Brain microvascular endothelial cell (primary cell): ENCODE data around the gene IQCN.
A peak's percentile ranks its signal among the peaks of the same experiment; 100 is the strongest.

Source experiments
- DNase-seq: peaks from one replicate; pipeline ENCODE4 v3.0.0-alpha.2; 2020
- H3K27ac ChIP-seq: fragments of 250-450 bp; sonication (Bioruptor Pico); 2 replicates; pipeline ENCODE4 v1.5.1; 2020; ENCODE audit warnings: mild to moderate bottlenecking, moderate library complexity
- H3K27me3 ChIP-seq: fragments of 250-450 bp; sonication (Bioruptor Pico); replicated peaks from 2 replicates; pipeline ENCODE4 v1.5.1; 2020; ENCODE audit warnings: mild to moderate bottlenecking
- H3K36me3 ChIP-seq: fragments of 250-450 bp; sonication (Bioruptor Pico); replicated peaks from 2 replicates; pipeline ENCODE4 v1.5.1; 2020; ENCODE audit warnings: mild to moderate bottlenecking
- H3K4me3 ChIP-seq: 2 replicates; pipeline ENCODE4 v1.5.1; 2011; ENCODE audit warnings: low read depth, mild to moderate bottlenecking, control low read depth, low read length, moderate library complexity
- in situ Hi-C: cut with HindIII; loops from 2 replicates; pipeline ENCODE4 v1.10.0; 2017; ENCODE audit warnings: low sequenced_read_pairs, low pct_ligation_motif_present
- TF ChIP-seq, protein P1 (sequence below): IDR thresholded peaks from 2 replicates; pipeline ENCODE4 v1.5.1; 2011; ENCODE audit warnings: low read depth, mild to moderate bottlenecking, moderate library complexity, low read length, control low read depth, inconsistent platforms; ENCODE audit errors: missing control alignments

Gene IQCN

DNA sequence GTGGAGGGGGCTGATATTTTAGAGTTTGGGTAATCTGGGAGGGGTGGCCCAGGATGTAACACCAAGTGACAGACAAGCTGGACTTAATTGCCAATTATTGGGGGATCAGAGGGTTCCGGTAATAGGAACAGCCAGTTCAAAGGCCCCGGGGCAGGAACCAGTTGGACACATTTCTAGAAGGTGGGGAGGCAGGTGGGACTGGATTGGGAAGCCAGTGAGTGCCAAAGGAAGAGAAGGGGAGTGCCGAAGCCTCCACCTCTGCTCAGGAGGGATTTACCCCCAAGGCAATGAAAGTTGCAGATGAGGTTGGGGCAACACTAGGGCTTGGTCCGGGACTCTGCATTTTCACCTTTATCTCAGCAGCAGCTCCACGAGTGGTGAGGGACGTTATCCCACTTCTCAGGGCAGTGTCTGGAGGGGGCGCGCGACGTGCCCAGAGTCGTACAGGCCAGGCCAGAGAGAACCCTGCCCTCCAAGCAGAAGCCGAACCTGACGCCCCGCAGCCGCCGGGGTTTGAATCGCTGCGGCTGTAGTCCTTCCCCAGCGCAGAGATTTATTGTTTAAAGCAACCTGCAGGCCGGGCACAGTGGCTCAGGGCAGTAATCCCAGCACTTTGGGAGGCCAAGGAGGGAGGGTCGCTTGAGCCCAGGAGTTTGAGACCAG is 12.9 kb upstream of the IQCN start:
- H3K27me3 ChIP-seq, result no peaks in the 10 kb centered on the region
- in situ Hi-C loops, result no loop called here
- no peak overlapping the region for H3K27ac ChIP-seq
- no peak for DNase-seq
- H3K4me3 ChIP-seq, result no peak overlapping the region
- no peaks in the 10 kb centered on the region for H3K36me3 ChIP-seq
- TF ChIP-seq, protein P1, sequence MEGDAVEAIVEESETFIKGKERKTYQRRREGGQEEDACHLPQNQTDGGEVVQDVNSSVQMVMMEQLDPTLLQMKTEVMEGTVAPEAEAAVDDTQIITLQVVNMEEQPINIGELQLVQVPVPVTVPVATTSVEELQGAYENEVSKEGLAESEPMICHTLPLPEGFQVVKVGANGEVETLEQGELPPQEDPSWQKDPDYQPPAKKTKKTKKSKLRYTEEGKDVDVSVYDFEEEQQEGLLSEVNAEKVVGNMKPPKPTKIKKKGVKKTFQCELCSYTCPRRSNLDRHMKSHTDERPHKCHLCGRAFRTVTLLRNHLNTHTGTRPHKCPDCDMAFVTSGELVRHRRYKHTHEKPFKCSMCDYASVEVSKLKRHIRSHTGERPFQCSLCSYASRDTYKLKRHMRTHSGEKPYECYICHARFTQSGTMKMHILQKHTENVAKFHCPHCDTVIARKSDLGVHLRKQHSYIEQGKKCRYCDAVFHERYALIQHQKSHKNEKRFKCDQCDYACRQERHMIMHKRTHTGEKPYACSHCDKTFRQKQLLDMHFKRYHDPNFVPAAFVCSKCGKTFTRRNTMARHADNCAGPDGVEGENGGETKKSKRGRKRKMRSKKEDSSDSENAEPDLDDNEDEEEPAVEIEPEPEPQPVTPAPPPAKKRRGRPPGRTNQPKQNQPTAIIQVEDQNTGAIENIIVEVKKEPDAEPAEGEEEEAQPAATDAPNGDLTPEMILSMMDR, result no peak

- in situ Hi-C loops, result no loop called here
These were observed 10.6 kb upstream of the IQCN start for GRCh38 chr19:18284712-18285360.

DNA sequence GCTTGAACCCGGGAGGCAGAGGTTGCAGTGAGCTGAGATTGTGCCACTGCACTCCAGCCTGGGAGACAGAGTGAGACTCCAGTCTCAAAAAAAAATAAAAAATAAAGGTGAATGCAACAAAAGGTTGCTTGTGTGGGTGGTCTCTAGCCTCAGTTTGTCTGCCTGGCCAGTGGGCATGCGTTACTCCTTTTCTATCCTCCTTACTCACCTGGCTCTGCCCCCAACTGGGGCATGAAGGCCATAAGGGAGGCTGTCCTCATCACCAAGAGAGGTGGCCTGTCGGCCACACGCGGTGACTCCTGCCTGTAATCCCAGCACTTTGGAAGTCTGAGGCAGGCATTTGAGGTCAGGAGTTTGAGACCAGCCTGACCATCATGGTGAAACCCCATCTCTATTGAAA is 9.1 kb upstream of the IQCN start:
- TF ChIP-seq, protein P1, result no peak
- peaks cover 8% of the 10 kb centered on the region for H3K36me3 ChIP-seq
- H3K4me3 ChIP-seq, result no peak overlapping the region
- H3K27me3 ChIP-seq, result no peaks in the 10 kb centered on the region
- in situ Hi-C loops, result no loop called here
- no peak for DNase-seq
- no peak overlapping the region for H3K27ac ChIP-seq

More at GRCh38 chr19:18284712-18285360, 10.6 kb upstream of the IQCN start:
- Histone ChIP-seq H3K4me3 (no peak overlapping the region), H3K27me3 (no peaks in the 10 kb centered on the region), H3K27ac (no peak overlapping the region), H3K36me3 (no peaks in the 10 kb centered on the region)
- TF ChIP-seq, protein P1, result no peak
- no peak for DNase-seq

DNA sequence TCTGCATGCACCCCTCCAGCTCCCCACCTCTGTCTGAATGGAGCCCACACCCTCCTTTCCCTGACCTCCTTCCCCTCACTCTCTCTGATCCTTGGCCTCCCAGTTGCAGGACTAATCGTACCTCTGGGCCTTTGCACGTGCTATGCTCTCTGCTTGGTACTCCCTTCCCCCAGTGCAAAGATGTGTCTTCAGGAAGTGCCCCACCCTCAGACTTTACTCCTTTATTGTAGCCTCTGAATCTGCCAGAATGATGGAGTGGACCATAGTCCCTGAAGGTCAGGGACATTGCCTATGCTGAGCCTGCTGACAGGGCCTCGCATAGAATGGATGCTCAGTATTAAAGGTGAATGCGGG is 8.5 kb upstream of the IQCN start:
- peak overlapping the region; percentile 44 for H3K4me3 ChIP-seq
- H3K36me3 ChIP-seq, result peaks cover 12% of the 10 kb centered on the region
- DNase-seq, result no peak
- H3K27me3 ChIP-seq, result no peaks in the 10 kb centered on the region
- peak overlapping the region; percentile 95 for H3K27ac ChIP-seq
- TF ChIP-seq, protein P1, result no peak
- in situ Hi-C loops, result no loop called here

DNA sequence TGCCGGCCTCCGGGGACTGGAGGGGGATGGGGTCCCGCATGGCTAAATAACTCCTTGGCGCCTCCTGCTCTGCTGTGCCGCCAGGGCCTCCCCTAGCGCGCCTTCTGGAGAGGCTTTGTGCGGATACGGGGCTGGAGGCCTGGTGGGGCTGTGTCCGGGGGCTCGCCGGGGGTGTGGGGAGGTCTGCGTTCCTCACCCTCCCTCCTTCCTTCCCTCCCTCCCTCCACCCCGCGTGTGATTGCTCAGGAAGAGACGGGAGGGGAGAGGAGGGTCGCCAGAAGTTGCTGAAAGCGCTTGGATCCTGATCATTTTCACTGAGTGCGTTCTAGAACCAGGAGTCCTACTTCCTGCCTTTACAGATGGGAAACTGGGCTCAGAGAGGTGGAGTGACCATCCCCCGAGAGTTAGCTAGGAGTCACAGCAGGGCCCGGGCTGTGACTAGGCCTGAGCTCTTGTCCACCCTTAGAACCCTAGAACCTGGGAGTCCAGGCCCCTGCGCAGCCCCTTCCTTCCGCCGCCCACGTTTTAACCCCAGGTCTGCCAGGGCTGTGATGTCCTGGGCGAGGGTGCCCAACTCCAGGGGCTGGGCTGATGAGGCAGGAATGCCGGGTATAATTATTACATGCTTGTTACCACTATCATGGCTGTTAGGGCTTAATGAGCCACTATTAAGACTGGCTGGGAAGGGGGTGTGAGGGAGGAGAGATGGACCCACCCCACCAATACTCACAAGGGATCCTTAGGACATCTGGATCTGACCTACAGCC is 8.0 kb upstream of the IQCN start:
- TF ChIP-seq, protein P1, result peak; percentile 22
- Histone ChIP-seq H3K36me3 (peaks cover 12% of the 10 kb centered on the region), H3K4me3 (peak overlapping the region; percentile 44), H3K27me3 (no peaks in the 10 kb centered on the region), H3K27ac (peak overlapping the region; percentile 95)
- in situ Hi-C loops, result no loop called here
- no peak for DNase-seq
